ENCODE data around the gene IMPDH2. TPM values are rescaled to one million over a fixed set of nuclear protein-coding genes. Genes with fewer than 3 reads are reported as not detected.

Gene IMPDH2
- total RNA-seq, 2 donors from 2014 or later, result 180 to 195 TPM

- H3K27me3 ChIP-seq (ENCODE audit: control insufficient read depth, insufficient read depth, low read length, poor library complexity, severe bottlenecking), result no peaks in the 10 kb centered on the region
- no peaks in the 10 kb centered on the region for H3K4me1 ChIP-seq (ENCODE audit: control insufficient read depth, insufficient read depth, low read length)
- no peak overlapping the region for H3K9ac ChIP-seq (ENCODE audit: extremely low read depth, low read length, poor library complexity, severe bottlenecking)
- 87 to 96% methylated on average over 15 to 24 of the region's 24 CpGs for WGBS, 2 experiments (ENCODE audit: insufficient coverage in 1 of 2, insufficient read length in 1 of 2)
- peak; percentile 95 for DNase-seq
- Mint-ChIP-seq H3K27ac (peak overlapping the region; percentile 26), H3K4me3 (no peak overlapping the region), H3K4me1 (peaks cover 3% of the 10 kb centered on the region), H3K9me3 (no peaks in the 10 kb centered on the region), H3K27me3 (ENCODE audit: insufficient read depth) (no peaks in the 10 kb centered on the region), H3K36me3 (ENCODE audit: low read depth) (peaks cover 26% of the 10 kb centered on the region)
- H3K27ac ChIP-seq (ENCODE audit: low read depth, low read length), result no peak overlapping the region
- no peak overlapping the region for H3K4me3 ChIP-seq (ENCODE audit: low read length)
- TF ChIP-seq CTCF (conservative IDR thresholded peaks at IDR 0.05), result peak; percentile 86
- H3K36me3 ChIP-seq (ENCODE audit: control insufficient read depth, insufficient read depth, low read length), result peaks cover 60% of the 10 kb centered on the region
- H3K9me3 ChIP-seq (ENCODE audit: control insufficient read depth, low read length), result no peaks in the 10 kb centered on the region
These were observed 15.2 kb downstream of the IMPDH2 start for GRCh38 chr3:49013738-49014660.

- H3K27me3 Mint-ChIP-seq (ENCODE audit: insufficient read depth), result no peaks in the 10 kb centered on the region
- TF ChIP-seq CTCF (conservative IDR thresholded peaks at IDR 0.05), result no peak
- Histone ChIP-seq H3K27ac (ENCODE audit: low read depth, low read length) (no peak overlapping the region), H3K4me1 (ENCODE audit: control insufficient read depth, insufficient read depth, low read length) (no peaks in the 10 kb centered on the region), H3K36me3 (ENCODE audit: control insufficient read depth, insufficient read depth, low read length) (peaks cover 60% of the 10 kb centered on the region), H3K4me3 (ENCODE audit: low read length) (no peak overlapping the region), H3K9me3 (ENCODE audit: control insufficient read depth, low read length) (no peaks in the 10 kb centered on the region), H3K27me3 (ENCODE audit: control insufficient read depth, insufficient read depth, low read length, poor library complexity, severe bottlenecking) (no peaks in the 10 kb centered on the region), H3K9ac (ENCODE audit: extremely low read depth, low read length, poor library complexity, severe bottlenecking) (no peak overlapping the region)
- H3K4me1 Mint-ChIP-seq, result peaks cover 3% of the 10 kb centered on the region
- no peak overlapping the region for H3K4me3 Mint-ChIP-seq
- H3K27ac Mint-ChIP-seq, result no peak overlapping the region
- peaks cover 30% of the 10 kb centered on the region for H3K36me3 Mint-ChIP-seq (ENCODE audit: low read depth)
- WGBS, 2 experiments (ENCODE audit: insufficient coverage in 1 of 2, insufficient read length in 1 of 2), result 95 to 97% methylated on average over 16 to 19 of the region's 19 CpGs
- peak; percentile 48 for DNase-seq
- H3K9me3 Mint-ChIP-seq, result no peaks in the 10 kb centered on the region
These were observed 16.0 kb downstream of the IMPDH2 start for GRCh38 chr3:49013113-49013737.

GRCh38 chr3:49012441-49013017 is 16.7 kb downstream of the IMPDH2 start:
- no peak for TF ChIP-seq CTCF (conservative IDR thresholded peaks at IDR 0.05)
- Mint-ChIP-seq H3K27me3 (ENCODE audit: insufficient read depth) (no peaks in the 10 kb centered on the region), H3K4me3 (no peak overlapping the region), H3K36me3 (ENCODE audit: low read depth) (peaks cover 33% of the 10 kb centered on the region), H3K4me1 (peaks cover 7% of the 10 kb centered on the region), H3K9me3 (no peaks in the 10 kb centered on the region), H3K27ac (no peak overlapping the region)
- Histone ChIP-seq H3K9ac (ENCODE audit: extremely low read depth, low read length, poor library complexity, severe bottlenecking) (no peak overlapping the region), H3K27me3 (ENCODE audit: control insufficient read depth, insufficient read depth, low read length, poor library complexity, severe bottlenecking) (no peaks in the 10 kb centered on the region), H3K9me3 (ENCODE audit: control insufficient read depth, low read length) (no peaks in the 10 kb centered on the region), H3K4me1 (ENCODE audit: control insufficient read depth, insufficient read depth, low read length) (no peaks in the 10 kb centered on the region), H3K4me3 (ENCODE audit: low read length) (no peak overlapping the region), H3K36me3 (ENCODE audit: control insufficient read depth, insufficient read depth, low read length) (peaks cover 60% of the 10 kb centered on the region), H3K27ac (ENCODE audit: low read depth, low read length) (no peak overlapping the region)
- 93 to 100% methylated on average over 16 to 17 of the region's 17 CpGs for WGBS, 2 experiments (ENCODE audit: insufficient coverage in 1 of 2, insufficient read length in 1 of 2)
- DNase-seq, result peak; percentile 45
